GM19238 (cell line): ENCODE measurements around the gene DOCK7.

ENCODE experiments used
- DNase-seq: peaks from one replicate; pipeline ENCODE4 v3.0.0; 2011; ENCODE audit warnings: low spot score; ENCODE audit not compliant: insufficient read length

Gene DOCK7

DNA sequence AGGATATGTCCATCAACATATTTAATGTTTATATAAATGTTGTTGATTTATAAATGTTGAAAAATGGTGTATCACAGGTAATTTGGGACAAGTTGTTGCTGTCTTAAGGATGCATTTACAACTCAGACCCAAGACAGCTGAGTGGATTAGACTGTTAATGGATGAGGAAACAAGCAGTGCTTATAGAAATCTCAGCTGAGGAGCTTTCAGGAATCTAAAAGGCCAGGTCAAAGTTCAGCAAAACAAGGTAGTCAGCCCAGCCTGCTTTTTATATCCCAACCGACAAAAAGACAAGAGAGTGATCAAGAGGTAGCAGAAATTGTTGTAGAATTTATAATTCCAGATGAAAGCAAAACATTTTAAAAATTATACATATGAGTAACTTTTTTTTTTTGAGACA lies 268.0 kb downstream of the DOCK7 start:
- no peak for DNase-seq

DNA sequence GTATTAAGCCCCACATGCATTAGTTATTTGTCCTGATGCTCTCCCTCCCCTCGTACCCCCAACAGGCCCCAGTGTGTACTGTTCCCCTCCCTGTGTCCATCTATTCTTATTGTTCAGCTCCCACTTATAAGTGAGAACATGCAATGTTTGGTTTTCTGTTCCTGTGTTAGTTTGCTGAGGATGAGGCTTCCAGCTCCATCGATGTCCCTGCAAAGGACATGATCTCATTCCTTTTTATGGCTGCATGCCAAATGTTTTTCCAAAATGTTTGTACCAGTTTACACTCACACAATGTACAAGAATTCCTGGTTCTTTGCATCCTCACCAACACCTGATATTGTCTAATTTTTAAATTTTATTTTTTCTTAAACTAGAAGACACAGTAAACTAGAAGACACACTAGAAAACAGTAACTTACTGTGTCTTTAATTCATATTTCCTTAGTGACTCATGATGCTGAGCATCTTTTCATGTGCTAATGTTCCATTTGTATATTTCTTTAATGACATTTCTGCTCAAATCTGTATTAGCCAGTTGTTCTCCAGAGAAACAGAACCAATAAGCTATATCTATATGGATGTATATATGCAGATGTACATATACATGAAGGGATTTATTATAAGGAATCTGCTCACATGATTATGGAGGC lies 270.7 kb downstream of the DOCK7 start:
- DNase-seq: no peak

DNA sequence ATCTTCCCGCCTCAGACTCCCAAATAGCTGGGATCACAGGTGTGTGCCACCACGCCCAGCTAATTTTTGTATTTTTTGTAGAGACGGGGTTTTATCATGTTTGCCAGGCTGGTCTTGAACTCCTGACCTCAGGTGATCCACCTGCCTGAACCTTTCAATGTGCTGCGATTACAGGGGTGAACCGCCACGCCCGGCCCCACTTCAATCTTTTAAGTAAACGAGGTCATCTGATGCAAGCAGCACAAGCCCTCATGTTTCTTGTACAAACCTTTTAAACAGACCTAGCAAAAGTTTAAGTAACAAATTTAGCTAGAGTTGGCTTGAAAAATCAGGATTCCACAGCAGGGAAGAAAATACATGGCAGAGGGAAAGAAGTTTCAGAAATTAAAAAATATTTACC lies 272.5 kb downstream of the DOCK7 start:
- no peak for DNase-seq

DNA sequence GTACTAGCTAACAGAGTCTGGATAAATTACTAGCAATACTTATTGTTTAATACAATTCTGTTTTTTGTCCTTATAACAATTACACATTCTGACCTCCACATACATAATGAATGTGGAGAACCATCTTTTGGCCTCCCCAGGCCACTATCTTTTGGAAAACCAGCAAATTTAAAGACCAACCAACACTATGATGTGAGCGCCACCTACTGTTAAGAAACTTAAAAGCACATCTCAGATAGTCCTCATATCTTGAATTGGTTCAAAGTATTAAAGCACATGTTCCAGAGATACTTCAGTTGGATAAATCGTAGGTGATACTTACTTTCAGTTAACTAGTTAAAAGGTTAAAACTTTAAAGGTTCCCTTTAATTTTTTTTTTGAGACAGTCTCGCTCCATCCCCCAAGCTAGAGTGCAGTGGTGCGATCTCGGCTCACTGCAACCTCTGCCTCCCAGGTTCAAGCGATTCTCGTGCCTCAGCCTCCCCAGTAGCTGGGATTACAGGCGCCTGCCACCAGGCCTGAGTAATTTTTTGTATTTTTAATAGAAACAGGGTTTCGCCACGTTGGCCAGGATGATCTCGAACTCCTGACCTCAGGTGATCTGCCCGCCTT lies 280.7 kb downstream of the DOCK7 start:
- DNase-seq: no peak

DNA sequence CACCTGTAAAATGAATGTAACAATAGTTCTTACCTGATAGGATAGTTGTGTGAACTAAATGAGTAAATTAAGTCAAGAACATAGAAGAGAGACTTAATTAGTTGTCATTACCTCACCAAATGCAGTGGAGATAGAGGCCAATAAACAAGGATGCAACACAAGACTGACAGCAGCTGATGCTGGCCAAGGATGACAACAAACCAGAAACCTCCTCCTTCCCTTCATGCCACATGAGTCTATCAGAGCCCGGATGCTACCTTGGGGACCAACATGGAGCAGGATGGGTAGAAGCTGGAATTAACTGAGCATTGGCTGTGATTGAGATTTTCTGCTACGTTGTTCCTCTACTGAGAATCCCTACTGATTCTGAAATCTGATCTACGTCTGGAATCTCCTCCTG lies 281.6 kb downstream of the DOCK7 start:
- DNase-seq: no peak

DNA sequence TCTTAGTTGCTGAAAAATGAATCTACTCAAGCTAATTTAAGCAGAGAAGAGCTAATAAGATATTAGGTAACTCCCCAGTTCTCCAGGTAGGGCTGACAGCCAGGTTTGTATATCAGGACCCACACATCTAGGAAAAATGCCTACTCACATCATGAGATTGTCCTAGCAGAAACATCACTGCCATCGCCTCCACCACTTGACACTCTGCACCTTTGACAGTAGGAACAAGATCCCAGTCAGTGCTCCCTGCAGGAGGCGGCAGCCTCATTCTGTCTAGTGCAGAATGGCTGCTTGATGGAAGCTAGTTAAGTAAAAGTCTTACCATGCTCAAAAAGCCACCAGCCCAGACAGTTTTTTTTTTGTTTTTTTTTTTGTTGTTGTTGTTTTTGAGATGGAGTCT lies 282.9 kb downstream of the DOCK7 start:
- no peak for DNase-seq
